ENCODE measurements around the gene NUAK1. TPM values are rescaled to one million over a fixed set of nuclear protein-coding genes. Genes with fewer than 3 reads are reported as not detected.

NUAK1 gene
- total RNA-seq, 1 experiment from 2014 or later = 7.4 TPM

DNA sequence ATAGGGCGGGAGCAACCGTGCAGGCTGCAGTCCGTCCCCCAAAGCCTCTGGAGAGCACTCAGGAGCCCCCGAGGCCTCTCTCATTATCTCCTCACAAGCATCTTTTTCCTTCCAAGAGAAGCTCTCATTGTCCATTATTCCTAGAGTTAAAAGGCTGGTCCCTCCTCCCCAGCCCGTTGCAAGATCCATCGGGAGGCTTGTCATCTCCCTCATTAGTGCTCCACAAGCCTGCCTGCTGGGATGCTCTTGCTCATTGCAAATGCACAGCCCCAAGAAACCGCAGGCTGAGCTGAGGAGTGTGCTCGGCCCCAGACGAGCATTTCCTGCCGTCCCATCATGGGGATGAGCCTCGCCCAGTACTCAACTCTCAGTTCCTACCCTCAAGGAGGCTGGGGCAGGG, 23.3 kb downstream of the NUAK1 start:
- intact Hi-C loops (cut with micrococcal nuclease) = no loop called here
- TF ChIP-seq TCF7L2 (IDR thresholded peaks at IDR 0.05; ENCODE audit: borderline replicate concordance, extremely low read depth, insufficient read depth, insufficient read length) (no peak), ATF3 (IDR thresholded peaks at IDR 0.05) (no peak), FOSL1 (IDR thresholded peaks at IDR 0.05; ENCODE audit: low read depth) (no peak), JUND (IDR thresholded peaks at IDR 0.05) (no peak), EZH2phosphoT487 (IDR thresholded peaks at IDR 0.05; ENCODE audit: borderline replicate concordance) (no peak), CBX3 (IDR thresholded peaks at IDR 0.05; ENCODE audit: low read depth) (no peak), SP1 (IDR thresholded peaks at IDR 0.05; ENCODE audit: low read depth) (no peak), MAX (IDR thresholded peaks at IDR 0.05) (no peak)
- DNase-seq (ENCODE audit: low read depth, low spot score) (no peak), ATAC-seq (no peak)
- Histone ChIP-seq H3K27ac (ENCODE audit: low read depth, low read length) (no peak overlapping the region), H3K9me2 (ENCODE audit: insufficient read depth) (no peaks in the 10 kb centered on the region), H4K20me1 (ENCODE audit: insufficient read depth) (no peaks in the 10 kb centered on the region), H3K4me3 (replicated peaks in 1 of 2; ENCODE audit: low read depth in 1 of 2, low read length in 2 of 2) (no peak overlapping the region), H3K4me2 (ENCODE audit: low read length) (no peak overlapping the region), H3K36me3 (ENCODE audit: control insufficient read depth in 1 of 2, insufficient read depth in 2 of 2, low read length in 2 of 2) (no peaks in the 10 kb centered on the region), H3K4me1 (ENCODE audit: control insufficient read depth in 1 of 2, insufficient read depth in 2 of 2, low read length in 2 of 2) (peaks cover 9 to 13% of the 10 kb centered on the region in 2 experiments), H3K9me3 (ENCODE audit: control insufficient read depth in 1 of 2, insufficient read depth in 1 of 2, low read depth in 1 of 2, low read length in 2 of 2) (no peaks in the 10 kb centered on the region), H3K79me2 (ENCODE audit: insufficient read depth, low read length) (no peaks in the 10 kb centered on the region), H2AFZ (ENCODE audit: low read depth, low read length, poor library complexity, severe bottlenecking) (no peak overlapping the region), H3K27me3 (ENCODE audit: insufficient read depth, low read length) (no peaks in the 10 kb centered on the region), H3K9ac (ENCODE audit: low read length) (no peak overlapping the region)
- POLR2A ChIA-PET = no interaction called here
- CTCF ChIA-PET = interaction anchor here (1.0 kb wide), 1 partner anchor 20 kb away, joined by 3 read pairs; no protein-coding TSS in a partner anchor
- BruUV-seq (replicated peaks) = no TSS peak
- RAD21 ChIA-PET (ENCODE audit: low non-redundant PET in 1 of 2, low total read pairs in 2 of 2, uncharacterized antibody in 2 of 2, unreplicated experiment in 2 of 2) = no interaction called here

DNA sequence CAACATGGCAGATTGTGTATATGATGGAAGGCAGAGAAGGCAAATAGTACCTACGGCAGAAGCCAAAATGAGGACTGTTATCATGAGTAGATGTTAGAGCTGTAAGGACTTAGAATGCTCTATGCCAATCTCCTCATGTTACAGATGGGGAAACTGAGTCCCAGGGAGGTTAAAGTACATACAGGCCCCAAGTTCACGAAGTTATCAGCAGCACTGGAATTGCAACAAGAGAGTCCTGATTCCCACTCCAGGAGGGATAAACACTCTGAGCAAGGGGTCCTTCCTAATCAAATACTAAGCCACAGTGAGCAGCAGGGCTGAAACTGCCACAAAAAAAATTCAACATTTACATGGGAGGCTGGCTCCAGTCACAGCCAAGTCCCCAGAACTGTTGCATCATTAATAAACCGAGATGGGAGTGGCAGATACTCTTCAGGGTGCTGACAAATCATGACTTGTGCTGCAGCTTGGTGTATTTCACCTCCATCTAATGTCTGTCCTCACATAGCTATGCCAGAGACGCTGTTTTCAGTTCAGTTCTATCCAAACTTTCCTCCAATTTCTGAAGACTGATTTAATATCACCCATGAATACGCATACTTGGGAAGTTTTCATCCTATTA, 24.2 kb downstream of the NUAK1 start:
- Histone ChIP-seq H4K20me1 (ENCODE audit: insufficient read depth) (no peaks in the 10 kb centered on the region), H3K9me2 (ENCODE audit: insufficient read depth) (no peaks in the 10 kb centered on the region), H3K4me2 (ENCODE audit: low read length) (no peak overlapping the region), H2AFZ (ENCODE audit: low read depth, low read length, poor library complexity, severe bottlenecking) (no peak overlapping the region), H3K79me2 (ENCODE audit: insufficient read depth, low read length) (no peaks in the 10 kb centered on the region), H3K27me3 (ENCODE audit: insufficient read depth, low read length) (no peaks in the 10 kb centered on the region), H3K36me3 (ENCODE audit: control insufficient read depth in 1 of 2, insufficient read depth in 2 of 2, low read length in 2 of 2) (no peaks in the 10 kb centered on the region), H3K9me3 (ENCODE audit: control insufficient read depth in 1 of 2, insufficient read depth in 1 of 2, low read depth in 1 of 2, low read length in 2 of 2) (no peaks in the 10 kb centered on the region), H3K4me1 (ENCODE audit: control insufficient read depth in 1 of 2, insufficient read depth in 2 of 2, low read length in 2 of 2) (peaks cover 9 to 13% of the 10 kb centered on the region in 2 experiments), H3K9ac (ENCODE audit: low read length) (no peak overlapping the region), H3K27ac (ENCODE audit: low read depth, low read length) (no peak overlapping the region), H3K4me3 (replicated peaks in 1 of 2; ENCODE audit: low read depth in 1 of 2, low read length in 2 of 2) (no peak overlapping the region)
- no peak for ATAC-seq
- ChIA-PET RAD21 (ENCODE audit: low non-redundant PET in 1 of 2, low total read pairs in 2 of 2, uncharacterized antibody in 2 of 2, unreplicated experiment in 2 of 2) (no interaction called here), CTCF (interaction anchor here (1.0 kb wide), 1 partner anchor 20 kb away, joined by 3 read pairs; no protein-coding TSS in a partner anchor), POLR2A (no interaction called here)
- BruUV-seq (replicated peaks) = no TSS peak
- TF ChIP-seq EZH2 (IDR thresholded peaks at IDR 0.05) (no peak), CEBPB (IDR thresholded peaks at IDR 0.05; ENCODE audit: low read depth) (peak; percentile 50; the same call in 1 of the 2 replicates)
- intact Hi-C loops (cut with micrococcal nuclease) = no loop called here
- no peak for DNase-seq (ENCODE audit: low read depth, low spot score)

Data from HCT116 (cell line).